Nephron (organoid): ENCODE data around the gene PEF1.

Source experiments
- H3K27ac Mint-ChIP-seq, 3 experiments: 2 replicates each; pipeline ENCODE4 v1.8.0; 2020; ENCODE audit warnings: mixed read lengths in 3 of 3, mild to moderate bottlenecking in 2 of 3, moderate library complexity in 1 of 3
- H3K27me3 Mint-ChIP-seq: 2 replicates; pipeline ENCODE4 v1.8.0; 2021; ENCODE audit warnings: low read depth, mild to moderate bottlenecking, moderate library complexity, mixed read lengths
- H3K36me3 Mint-ChIP-seq: 2 replicates; pipeline ENCODE4 v1.8.0; 2020; ENCODE audit warnings: low read depth, mixed read lengths
- H3K4me1 Mint-ChIP-seq: 2 replicates; pipeline ENCODE4 v1.8.0; 2020; ENCODE audit warnings: mixed read lengths
- H3K4me3 Mint-ChIP-seq, 3 experiments: 2 replicates each; pipeline ENCODE4 v1.8.0; 2020; ENCODE audit warnings: mild to moderate bottlenecking in 3 of 3, mixed read lengths in 3 of 3, moderate library complexity in 2 of 3
- H3K9me3 Mint-ChIP-seq: 2 replicates; pipeline ENCODE4 v1.8.0; 2020; ENCODE audit warnings: mixed read lengths
- TF ChIP-seq, protein P1 (sequence below), 3 experiments: fragments of 200-600 bp; sonication (generic); IDR thresholded peaks; one replicate each; pipeline ENCODE4 v1.5.0; 2021; ENCODE audit warnings: antibody characterized with exemption in 3 of 3; ENCODE audit not compliant: unreplicated experiment in 3 of 3

Gene PEF1

DNA sequence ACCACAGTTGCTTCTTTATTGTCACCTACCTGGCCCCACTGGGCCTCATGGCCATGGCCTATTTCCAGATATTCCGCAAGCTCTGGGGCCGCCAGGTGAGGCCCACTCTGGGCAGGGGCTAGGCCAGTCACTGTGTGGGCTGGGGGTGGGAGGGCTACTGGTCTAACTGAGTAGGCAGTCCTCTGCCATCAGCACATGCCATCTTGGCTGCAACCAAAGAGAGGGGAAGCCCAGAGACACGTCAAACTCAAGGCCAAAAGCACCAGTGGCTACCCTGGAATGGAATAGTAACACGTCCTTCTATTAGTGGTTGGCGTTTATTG, 23.2 kb downstream of the PEF1 start:
- TF ChIP-seq, protein P1, sequence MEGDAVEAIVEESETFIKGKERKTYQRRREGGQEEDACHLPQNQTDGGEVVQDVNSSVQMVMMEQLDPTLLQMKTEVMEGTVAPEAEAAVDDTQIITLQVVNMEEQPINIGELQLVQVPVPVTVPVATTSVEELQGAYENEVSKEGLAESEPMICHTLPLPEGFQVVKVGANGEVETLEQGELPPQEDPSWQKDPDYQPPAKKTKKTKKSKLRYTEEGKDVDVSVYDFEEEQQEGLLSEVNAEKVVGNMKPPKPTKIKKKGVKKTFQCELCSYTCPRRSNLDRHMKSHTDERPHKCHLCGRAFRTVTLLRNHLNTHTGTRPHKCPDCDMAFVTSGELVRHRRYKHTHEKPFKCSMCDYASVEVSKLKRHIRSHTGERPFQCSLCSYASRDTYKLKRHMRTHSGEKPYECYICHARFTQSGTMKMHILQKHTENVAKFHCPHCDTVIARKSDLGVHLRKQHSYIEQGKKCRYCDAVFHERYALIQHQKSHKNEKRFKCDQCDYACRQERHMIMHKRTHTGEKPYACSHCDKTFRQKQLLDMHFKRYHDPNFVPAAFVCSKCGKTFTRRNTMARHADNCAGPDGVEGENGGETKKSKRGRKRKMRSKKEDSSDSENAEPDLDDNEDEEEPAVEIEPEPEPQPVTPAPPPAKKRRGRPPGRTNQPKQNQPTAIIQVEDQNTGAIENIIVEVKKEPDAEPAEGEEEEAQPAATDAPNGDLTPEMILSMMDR (IDR thresholded peaks at IDR 0.05; ENCODE audit: unreplicated experiment in 3 of 3): no peak
- H3K4me1 Mint-ChIP-seq: peaks cover 16% of the 10 kb centered on the region
- no peak overlapping the region for H3K27ac Mint-ChIP-seq
- H3K27me3 Mint-ChIP-seq: peaks cover 25% of the 10 kb centered on the region
- no peaks in the 10 kb centered on the region for H3K9me3 Mint-ChIP-seq
- H3K4me3 Mint-ChIP-seq: no peak overlapping the region
- H3K36me3 Mint-ChIP-seq: no peaks in the 10 kb centered on the region

DNA sequence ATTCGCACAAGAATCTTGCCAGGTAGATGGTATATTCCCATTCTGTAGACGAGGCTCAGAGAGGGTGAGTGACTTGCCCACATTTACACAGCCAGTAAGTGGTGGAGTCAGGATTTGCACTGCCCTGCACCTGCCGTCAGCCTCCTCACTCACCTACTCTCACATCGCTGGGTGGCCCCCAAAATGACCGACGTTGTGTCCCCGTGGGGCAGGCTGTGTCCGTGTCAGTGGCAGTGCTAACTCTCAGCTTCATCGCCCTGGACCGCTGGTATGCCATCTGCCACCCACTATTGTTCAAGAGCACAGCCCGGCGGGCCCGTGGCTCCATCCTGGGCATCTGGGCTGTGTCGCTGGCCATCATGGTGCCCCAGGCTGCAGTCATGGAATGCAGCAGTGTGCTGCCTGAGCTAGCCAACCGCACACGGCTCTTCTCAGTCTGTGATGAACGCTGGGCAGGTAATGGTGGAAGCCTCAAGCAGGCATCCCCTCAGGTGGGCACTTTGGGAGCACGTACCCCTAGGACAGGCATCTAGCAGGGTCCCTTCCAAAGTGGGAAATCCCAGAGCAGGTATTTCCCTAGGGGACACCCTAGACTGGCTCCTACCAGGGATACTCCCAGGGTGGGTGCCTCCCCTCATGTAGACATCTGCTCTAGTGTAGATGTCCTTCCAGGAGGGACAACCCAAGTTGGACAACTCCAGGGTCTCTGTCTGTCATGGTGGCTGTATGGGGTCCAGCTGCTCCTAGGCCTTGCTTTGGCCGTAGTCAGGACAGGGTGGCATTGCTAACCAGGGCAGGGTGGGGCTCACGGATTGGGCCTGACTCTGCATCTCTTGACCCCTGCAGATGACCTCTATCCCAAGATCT, 23.8 kb downstream of the PEF1 start:
- Mint-ChIP-seq H3K9me3 (no peaks in the 10 kb centered on the region), H3K36me3 (no peaks in the 10 kb centered on the region), H3K27me3 (peaks cover 31% of the 10 kb centered on the region), H3K27ac (no peak overlapping the region), H3K4me3 (no peak overlapping the region), H3K4me1 (peaks cover 13% of the 10 kb centered on the region)
- TF ChIP-seq, protein P1 (IDR thresholded peaks at IDR 0.05; ENCODE audit: unreplicated experiment in 3 of 3): no peak

DNA sequence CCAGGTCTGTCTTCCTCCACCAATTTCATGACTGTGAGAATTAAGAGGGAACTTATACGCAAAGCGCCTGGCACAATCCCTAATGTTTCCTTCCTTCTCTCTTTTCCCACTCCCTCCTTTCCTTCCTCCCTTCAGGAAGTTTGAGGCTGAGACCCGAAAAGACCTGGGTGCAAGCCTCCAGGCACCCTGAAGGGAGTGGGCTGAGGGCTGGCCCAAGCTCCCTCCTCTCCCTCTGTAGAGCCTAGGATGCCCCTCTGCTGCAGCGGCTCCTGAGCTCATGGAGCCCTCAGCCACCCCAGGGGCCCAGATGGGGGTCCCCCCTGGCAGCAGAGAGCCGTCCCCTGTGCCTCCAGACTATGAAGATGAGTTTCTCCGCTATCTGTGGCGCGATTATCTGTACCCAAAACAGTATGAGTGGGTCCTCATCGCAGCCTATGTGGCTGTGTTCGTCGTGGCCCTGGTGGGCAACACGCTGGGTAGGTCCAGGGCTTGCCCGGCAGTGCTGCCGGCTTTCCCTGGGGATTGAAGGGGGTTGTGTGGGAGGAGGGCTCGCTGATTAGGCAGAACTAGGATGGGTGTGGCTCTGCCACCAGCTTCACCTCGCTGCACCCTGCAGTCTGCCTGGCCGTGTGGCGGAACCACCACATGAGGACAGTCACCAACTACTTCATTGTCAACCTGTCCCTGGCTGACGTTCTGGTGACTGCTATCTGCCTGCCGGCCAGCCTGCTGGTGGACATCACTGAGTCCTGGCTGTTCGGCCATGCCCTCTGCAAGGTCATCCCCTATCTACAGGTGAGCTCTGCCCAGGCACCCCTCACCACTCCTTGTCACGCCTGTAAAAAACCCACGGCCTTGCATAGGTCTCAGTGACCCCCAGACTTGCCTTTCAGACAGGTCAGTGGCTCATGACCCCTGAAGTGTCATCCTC, 25.5 kb downstream of the PEF1 start:
- Mint-ChIP-seq H3K27me3 (peaks cover 43% of the 10 kb centered on the region), H3K4me3 (peak overlapping the region; percentile 32 to 70 (median 43)), H3K27ac (no peak overlapping the region), H3K36me3 (no peaks in the 10 kb centered on the region), H3K9me3 (no peaks in the 10 kb centered on the region), H3K4me1 (peaks cover 16% of the 10 kb centered on the region)
- TF ChIP-seq, protein P1 (IDR thresholded peaks at IDR 0.05; ENCODE audit: unreplicated experiment in 3 of 3): no peak

DNA sequence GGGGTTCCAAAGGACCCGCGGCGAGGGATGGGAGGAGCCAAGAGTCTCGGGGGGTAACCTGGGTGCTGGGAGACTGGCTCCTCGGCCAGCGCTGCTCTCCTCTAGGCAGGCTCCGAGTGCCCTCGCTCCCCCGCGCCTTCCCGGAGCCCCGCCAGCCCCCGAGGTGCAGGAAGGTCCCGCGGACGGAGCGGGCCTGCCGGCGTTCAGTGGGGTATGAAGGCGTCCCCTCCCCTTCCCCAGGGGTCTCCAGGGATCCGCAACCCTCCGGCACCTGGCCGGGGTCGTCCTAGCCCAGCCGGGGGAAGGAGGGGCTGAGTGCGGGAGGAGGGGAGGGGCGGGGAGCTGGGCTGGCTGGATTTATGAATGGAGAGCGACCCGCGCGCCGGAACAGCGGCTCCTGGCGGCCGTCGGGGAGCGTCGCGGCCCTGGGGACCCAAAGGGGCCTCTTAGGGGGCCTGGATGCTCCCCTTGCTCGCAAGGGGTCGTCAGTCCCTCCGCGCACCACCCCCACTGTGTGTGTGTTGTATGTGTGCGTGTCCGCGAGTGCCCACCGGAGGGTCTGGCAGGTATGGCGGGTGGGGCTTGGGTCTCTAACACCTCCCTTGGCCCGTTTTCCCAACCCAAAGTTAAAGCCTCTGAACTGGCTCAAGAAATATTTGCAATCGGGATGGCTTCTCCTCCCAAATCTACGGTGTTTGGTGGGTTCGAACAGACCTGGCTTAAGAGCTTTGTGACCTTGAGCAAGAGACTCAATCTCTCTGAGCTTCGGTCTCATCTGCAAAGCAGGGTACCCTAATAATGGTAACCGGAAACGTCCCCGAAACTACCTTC, 26.5 kb downstream of the PEF1 start:
- no peaks in the 10 kb centered on the region for H3K36me3 Mint-ChIP-seq
- peaks cover 16% of the 10 kb centered on the region for H3K4me1 Mint-ChIP-seq
- peak overlapping the region; percentile 53 to 70 (median 56) for H3K4me3 Mint-ChIP-seq
- peaks cover 43% of the 10 kb centered on the region for H3K27me3 Mint-ChIP-seq
- H3K27ac Mint-ChIP-seq: no peak overlapping the region
- TF ChIP-seq, protein P1 (IDR thresholded peaks at IDR 0.05; ENCODE audit: unreplicated experiment in 3 of 3): peak; percentile 90 to 97 (median 96)
- H3K9me3 Mint-ChIP-seq: no peaks in the 10 kb centered on the region

DNA sequence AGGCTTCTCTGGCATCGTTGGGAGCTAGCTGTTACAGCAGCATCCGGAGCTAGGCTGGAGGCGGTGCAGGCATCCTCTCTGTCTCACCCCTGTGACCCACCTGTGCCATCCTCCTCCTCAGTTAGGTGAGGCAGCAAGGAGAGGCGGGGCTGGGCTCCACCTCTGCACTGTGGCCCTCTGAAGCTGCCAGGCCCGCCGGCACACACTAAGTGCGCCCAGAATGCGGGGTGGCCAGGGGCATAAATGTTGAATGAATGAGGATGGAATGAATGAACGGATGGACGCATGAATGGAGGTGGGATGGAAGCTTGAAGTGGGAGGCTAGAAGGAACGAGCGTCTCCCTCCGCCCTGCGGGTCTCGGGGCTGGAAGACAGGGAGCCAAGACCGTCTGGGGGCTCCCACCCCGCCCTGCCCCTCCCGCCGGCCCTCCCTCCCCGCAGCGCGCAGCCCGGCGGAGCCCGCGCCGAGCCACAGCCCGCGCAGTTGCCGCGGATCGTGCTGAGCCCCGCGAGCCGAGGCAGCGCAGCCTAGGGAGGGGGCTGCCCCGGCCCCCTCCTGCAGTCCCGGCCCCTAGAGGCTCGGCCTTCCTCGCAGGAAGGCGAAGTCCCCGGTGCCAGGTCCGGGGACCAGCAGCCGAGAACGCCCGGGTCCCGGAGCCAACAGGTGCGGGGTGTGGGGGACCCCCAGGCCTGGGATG, 27.3 kb downstream of the PEF1 start, which contains the start of gene HCRTR1:
TSS of gene HCRTR1 (plus strand) at position 472 of the 698 bp plus-strand sequence. CDS start 1,504 bp downstream, outside the sequence.
- peaks cover 43% of the 10 kb centered on the region for H3K27me3 Mint-ChIP-seq
- peak within 1 kb of the TSS; percentile 76 to 83 (median 79) for H3K4me3 Mint-ChIP-seq
- H3K9me3 Mint-ChIP-seq: no peaks in the 10 kb centered on the region
- H3K4me1 Mint-ChIP-seq: peaks cover 16% of the 10 kb centered on the region
- no peaks in the 10 kb centered on the region for H3K36me3 Mint-ChIP-seq
- TF ChIP-seq, protein P1 (IDR thresholded peaks at IDR 0.05; ENCODE audit: unreplicated experiment in 3 of 3): no peak
- H3K27ac Mint-ChIP-seq: no peak within 1 kb of the TSS
